ENCODE results near the gene AARS2.

Gene AARS2

GRCh38 chr6:44265722-44266233 lies 47.4 kb downstream of the AARS2 start:
- in situ Hi-C loops (cut with HindIII; ENCODE audit: low sequenced_read_pairs), result no loop called here

DNA sequence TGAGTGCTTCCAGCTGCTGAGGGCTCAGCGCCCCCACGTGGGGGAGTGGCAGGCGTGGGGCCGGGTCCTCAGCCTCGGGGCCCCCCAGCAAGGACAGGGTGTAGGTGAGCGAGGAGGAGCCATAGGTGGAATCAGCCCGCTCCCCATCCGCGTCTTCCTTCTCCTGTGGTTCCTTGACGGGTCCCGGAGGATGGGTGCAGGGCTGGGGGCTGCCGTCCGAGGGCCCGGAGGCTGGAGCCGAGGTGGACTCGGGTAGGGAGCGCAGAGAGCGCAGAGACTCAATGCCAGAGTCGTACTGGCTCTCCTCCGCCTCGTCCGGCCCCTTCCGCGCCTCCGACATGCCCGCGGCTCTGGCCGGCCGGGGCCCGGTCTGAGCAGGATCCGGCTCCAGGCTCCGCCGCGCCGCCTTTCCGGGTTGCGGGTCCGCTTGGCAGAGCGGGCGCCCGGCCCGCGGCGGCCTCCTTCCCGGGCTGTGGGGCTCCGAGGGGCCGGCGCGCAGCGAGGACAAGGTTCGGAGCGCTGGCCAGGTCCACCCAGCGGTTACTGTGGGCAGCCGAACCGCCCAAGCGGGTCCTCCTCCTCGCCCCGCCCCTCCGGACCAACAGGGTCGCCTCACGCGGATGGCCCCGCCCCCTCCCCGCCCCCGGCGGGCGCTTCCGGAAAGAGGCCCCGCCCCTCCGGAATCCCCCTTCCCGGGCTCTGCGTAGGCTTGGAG lies 48.0 kb downstream of the AARS2 start, which contains the start of gene NFKBIE:
Gene NFKBIE, minus strand, starts transcription at position 545 of the 715 bp plus-strand sequence. Its CDS starts 205 bp downstream, at position 340.
- in situ Hi-C loops (cut with HindIII; ENCODE audit: low sequenced_read_pairs), result no loop called here

- in situ Hi-C loops (cut with HindIII; ENCODE audit: low sequenced_read_pairs), result no loop called here
Observed at GRCh38 chr6:44264154-44265006, 48.8 kb downstream of the AARS2 start.

DNA sequence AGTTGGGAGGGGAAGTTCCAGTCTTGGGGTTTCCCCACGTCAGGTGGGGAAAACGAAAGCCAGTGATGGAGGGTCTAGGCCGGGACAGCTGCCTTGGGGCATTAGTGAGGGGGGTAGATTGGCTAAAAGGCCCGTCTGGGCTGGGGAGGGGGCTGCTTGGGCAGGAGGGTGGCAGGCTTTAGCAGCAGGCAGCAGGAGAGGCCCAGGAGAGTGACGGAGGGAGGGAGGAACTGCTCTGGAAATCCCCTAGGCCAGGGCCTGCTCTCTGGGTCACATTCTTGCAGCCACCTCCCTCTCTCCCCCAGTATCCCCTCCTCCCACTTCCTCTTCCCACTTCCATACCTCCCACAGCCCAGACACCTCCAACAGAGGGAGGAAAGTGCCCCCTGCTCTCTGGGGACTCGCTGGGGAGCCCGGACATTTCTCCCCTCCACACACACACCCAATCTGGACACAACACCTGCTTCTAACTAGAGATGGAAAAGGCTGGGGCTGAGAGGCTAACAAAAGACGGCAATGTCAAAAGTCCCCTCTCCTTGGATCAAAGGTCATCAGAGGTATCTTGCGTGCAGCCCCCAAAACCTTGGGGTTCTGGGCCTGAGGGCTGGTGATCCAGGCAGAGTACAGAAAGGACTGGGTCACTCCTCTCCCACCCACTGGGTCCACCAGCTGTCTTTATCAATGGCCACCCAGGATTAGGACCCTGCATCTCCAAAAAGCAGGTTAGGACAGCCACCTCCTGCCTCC lies 49.6 kb downstream of the AARS2 start:
- in situ Hi-C loops (cut with HindIII; ENCODE audit: low sequenced_read_pairs), result no loop called here

GRCh38 chr6:44262467-44263353 lies 50.4 kb downstream of the AARS2 start:
- in situ Hi-C loops (cut with HindIII; ENCODE audit: low sequenced_read_pairs), result no loop called here

- in situ Hi-C loops (cut with HindIII; ENCODE audit: low sequenced_read_pairs), result no loop called here
Observed at GRCh38 chr6:44261581-44261980, 51.6 kb downstream of the AARS2 start.

DNA sequence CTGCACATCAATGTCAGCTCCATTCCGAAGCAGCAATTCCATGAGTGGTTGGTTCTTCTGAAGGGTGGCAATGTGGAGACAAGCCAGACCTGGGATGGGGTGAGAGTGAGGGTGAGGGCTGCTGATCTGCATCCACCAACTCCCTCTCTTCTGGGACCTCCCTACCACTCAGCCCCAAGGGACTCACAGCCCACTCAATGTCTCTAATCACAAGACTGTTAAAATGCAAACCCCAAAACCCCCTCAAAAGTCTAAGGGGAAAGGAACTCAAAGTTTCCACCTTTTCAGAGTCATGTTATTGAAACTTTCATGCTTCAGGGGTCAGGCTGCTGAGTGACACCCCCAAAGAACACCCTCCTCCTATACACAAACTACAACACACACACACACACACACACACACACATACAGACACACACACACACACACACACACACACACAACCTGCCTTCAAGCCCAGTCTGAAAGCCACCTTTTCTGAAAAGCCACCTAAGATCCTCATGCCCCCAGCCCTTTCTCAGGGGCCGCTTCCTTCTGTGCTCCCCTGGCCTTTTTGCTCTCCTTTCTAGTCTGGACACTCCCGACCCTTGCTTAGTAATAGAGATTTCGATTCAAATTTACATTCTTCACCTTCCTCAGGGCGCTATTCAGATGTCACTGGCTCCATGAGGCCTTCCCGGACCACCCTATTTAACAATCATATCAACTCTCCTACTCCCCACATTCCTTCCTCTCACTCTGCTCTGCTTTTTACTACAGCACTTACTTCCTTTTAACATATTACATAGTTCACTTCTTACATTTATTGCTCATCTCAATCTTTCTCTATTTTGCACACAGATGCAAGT lies 52.5 kb downstream of the AARS2 start:
- in situ Hi-C loops (cut with HindIII; ENCODE audit: low sequenced_read_pairs), result no loop called here

- in situ Hi-C loops (cut with HindIII; ENCODE audit: low sequenced_read_pairs), result no loop called here
Observed at GRCh38 chr6:44260011-44260410, 53.1 kb downstream of the AARS2 start.

GRCh38 chr6:44258921-44259320 lies 54.2 kb downstream of the AARS2 start:
- in situ Hi-C loops (cut with HindIII; ENCODE audit: low sequenced_read_pairs), result loop anchor here (5.0 to 10.0 kb wide), 2 partner anchors 46 to 78 kb away; no protein-coding TSS in a partner anchor

DNA sequence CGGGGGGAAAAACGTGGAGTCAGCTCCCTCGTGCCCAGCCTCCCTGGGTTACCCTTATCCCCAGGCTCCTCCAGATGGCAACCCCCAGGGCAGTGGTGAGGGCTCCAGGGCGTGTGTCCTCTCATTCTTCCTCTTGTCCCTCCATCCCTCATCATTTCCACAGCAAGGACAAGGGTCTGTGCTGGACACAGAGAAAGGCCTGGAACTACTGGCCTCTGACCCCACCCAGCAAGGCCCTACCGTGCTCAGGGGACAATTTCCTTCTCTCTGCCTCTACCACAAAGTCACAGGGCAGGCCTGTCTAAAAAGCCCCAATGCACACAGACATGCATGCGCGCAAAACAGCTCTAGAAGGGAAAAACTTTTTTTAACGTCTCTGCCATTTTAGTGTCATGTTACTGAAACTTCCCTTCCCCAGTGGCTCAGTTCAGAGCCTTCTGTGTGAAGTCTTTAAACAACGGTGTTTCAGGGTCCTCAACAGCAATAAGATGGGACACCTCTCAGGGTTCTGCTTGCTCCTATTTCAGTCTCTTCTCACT lies 54.8 kb downstream of the AARS2 start:
- in situ Hi-C loops (cut with HindIII; ENCODE audit: low sequenced_read_pairs), result loop anchor here (5.0 to 10.0 kb wide), 2 partner anchors 46 to 79 kb away; no protein-coding TSS in a partner anchor

DNA sequence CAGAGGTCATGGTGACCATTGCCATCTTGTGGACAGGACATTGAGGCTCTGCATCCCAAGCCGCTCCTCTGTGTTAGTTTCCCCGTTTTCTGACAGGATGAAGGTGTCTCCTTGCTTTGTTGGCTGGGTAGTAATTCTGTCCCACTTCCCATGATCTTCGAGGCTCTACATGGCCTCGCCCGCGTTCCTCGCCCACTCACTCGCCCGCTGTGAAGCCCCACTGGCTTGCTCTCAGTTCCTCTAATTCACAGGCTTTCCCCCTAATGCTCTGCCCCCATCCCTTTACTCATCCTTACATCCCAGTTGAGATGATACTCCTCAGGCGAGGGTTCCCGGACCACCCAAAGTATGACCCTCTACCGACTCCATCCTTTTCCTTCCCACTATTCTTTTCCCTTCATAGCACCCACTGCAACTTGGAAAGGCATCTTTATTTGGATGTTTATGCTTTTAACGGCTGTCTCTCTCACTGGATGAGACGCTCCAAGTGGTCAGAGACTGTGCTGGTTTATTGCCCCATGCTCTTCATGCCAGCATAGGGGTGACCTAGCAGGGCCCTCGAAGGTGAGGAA lies 55.3 kb downstream of the AARS2 start:
- in situ Hi-C loops (cut with HindIII; ENCODE audit: low sequenced_read_pairs), result loop anchor here (5.0 to 10.0 kb wide), 2 partner anchors 47 to 79 kb away; no protein-coding TSS in a partner anchor

DNA sequence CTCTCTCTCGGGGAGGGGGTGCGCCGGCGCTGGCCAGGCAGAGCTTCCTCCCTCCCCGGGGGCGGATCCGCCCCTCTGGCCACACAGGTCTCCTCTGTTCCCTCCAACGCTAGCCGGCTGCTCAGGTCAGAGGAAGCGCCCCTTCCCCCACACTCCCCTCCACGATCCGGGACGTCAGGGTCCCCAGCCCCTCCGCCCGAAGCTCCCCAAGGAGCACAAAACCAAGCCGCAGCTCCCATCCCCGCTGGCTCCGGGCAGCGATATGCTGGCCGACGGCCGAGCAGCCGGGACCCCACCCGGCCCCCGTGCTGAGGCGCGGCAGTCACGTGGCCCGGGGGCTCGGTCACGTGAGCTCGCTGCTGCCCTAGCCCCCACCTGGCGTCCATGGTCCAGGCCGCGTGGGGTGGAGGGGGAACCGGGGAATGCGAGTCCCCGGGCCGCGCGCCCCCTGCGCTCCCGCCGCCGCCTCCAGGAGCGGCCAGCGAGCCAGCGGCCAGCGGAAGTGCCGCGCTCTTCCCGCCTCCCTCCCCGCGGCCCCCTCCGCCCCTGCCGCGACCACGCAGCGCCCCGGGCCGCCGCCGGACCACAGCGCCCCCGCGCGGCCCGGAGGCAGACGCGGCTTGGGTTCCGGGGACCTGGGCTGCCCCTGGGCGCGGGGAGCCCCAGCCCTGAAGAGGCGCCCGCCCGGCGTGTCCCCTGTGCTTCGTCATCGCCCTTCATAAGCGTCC lies 56.0 kb downstream of the AARS2 start, which contains the start of gene SLC35B2:
Gene SLC35B2, minus strand, starts transcription at position 504 of the 728 bp plus-strand sequence. Its CDS starts 118 bp downstream, at position 386.
- in situ Hi-C loops (cut with HindIII; ENCODE audit: low sequenced_read_pairs), result loop anchor here (5.0 to 10.0 kb wide), 2 partner anchors 48 to 80 kb away; no protein-coding TSS in a partner anchor

GRCh38 chr6:44256775-44257024 lies 56.4 kb downstream of the AARS2 start:
- in situ Hi-C loops (cut with HindIII; ENCODE audit: low sequenced_read_pairs), result loop anchor here (5.0 to 10.0 kb wide), 2 partner anchors 48 to 81 kb away; no protein-coding TSS in a partner anchor

- in situ Hi-C loops (cut with HindIII; ENCODE audit: low sequenced_read_pairs), result loop anchor here (5.0 to 10.0 kb wide), 2 partner anchors 49 to 81 kb away; no protein-coding TSS in a partner anchor
Observed at GRCh38 chr6:44255871-44256774, 57.0 kb downstream of the AARS2 start.

DNA sequence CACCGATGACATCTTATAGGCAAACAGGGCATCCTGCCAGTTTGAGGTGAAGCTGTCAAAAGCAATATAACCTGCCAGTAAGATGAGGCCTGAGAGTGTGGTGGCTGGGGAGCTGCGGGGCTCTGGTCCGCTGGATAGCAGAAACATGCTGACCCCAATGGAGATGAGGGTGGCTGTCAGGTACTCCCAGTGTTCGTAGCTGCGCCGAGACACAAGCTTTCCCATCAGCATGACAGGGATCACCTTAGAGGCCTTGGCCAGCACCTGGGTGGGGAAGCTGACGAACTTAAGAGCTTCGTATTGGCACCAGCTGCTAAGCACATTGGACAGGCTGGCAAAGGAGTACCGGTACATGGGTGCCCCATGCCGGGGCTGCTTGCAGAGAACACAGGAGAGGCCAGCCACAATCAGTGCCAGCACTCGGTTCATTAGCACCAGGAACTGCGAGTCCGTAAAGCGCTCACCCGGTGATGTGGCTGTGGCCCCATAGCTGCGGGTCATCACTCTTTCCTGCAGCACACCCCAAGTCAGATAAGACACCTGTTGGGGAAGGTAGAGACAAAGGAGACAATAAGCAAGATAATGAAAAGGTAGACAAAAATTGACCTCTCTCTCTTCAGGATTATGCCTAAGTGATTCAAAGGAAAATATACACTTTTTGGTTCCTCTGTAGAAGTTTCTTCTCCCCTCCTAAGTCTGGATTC lies 57.9 kb downstream of the AARS2 start:
- in situ Hi-C loops (cut with HindIII; ENCODE audit: low sequenced_read_pairs), result loop anchor here (5.0 to 10.0 kb wide), 2 partner anchors 50 to 82 kb away; no protein-coding TSS in a partner anchor

Measured in DLD1 (cell line).